IPS-11a (cell line): ENCODE data around the gene TACC3.

Experiments
- H3K4me3 ChIP-seq: one replicate; pipeline ENCODE4 v1.5.1; 2013; ENCODE audit warnings: low read depth, low read length, control low read depth

TACC3 gene

DNA sequence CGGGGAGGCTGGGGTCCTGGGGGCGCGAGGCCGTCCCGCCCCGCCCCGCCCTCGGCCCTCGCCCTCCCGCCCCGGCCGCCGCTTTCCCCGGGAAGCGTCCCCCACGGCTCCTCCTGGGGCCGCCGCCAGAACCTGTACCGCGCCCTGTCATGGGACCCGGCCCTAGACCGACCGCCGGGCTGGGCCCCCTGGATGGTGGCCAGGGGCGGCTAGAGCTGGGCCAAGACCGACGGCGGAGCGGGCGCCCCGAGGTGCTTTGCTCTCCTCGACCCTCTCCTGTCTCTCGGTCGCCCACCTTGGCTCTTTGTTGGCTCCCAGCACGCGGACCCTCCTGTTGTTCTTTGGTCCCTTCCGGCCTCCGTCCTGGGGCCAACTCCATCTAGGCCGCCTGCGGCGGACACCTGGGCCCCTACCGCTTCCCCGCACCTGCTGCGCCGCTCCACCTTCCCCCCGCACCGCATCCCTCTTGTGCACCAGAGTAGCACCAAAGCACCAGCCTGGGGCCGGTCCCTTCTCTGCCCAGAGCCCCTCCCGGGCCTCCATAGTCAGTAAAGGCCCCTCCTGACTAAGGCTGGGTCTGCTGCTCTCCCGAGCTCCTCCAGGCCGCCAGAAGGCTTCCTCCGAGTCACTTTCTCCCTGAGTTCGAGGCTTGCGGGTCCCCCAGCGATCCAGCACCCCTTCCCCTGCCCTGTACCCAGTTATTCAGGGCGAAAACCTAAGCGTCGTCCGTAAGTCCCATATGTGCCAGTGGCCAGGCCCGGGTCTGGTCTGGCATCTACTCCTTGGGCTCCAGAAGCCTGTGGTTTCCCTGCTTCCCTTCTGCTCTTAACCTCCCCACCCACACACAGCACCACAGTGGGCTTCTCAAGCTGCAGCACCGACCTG is 587 bp downstream of the TACC3 start:
- H3K4me3 ChIP-seq = peak overlapping the region; percentile 82

DNA sequence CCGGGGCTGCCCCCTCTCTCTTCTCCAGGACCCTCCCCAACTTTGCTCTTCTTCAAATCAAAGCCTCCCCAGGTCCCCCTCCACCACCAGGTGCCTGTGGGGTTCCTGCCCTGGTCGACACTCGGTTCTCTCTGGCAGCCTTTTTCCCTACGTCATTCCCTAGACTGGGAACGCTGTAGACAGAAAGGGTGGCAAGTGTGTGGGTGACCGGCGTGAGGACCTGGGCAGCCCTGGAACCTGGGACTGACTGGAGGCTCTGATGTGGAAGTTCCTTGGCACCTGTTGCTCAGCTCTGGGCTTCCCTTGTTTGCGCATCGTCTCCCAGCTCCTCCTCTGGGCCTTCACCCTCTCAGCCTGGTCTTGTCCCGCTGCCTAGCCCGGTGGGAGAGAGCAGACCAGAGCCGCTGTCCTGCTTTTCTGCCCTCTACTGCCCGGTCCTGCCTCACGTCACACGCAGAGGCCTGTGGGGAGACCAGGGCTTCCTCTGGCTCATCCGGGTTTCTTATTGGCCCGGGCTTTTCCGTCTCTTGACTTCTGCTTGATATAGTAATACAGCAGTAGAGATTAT is 1.3 kb downstream of the TACC3 start:
- H3K4me3 ChIP-seq = peak overlapping the region; percentile 82

DNA sequence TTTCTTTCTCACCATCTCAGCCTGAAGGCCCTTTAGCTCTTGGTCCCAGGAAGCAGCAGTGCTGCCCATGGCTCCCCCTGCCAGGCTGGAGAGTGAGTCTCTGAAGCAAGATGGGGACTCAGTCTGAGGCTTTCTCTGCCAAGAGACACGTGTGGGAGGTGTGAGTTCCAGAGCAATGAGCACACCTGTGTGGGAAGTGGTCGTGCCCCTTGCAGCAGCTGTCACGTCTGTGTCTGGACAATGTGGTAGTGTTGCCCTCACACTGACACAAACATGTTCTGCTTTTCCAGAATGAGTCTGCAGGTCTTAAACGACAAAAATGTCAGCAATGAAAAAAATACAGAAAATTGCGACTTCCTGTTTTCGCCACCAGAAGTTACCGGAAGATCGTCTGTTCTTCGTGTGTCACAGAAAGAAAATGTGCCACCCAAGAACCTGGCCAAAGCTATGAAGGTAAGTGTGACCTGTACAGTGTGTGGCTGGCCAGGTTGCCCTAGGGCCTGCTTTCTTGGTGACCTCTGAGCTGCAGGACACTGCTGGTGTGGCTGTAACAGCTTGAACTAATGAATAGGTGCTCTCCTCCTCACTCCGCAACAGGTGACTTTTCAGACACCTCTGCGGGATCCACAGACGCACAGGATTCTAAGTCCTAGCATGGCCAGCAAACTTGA is 1.9 kb downstream of the TACC3 start:
- H3K4me3 ChIP-seq = no peak overlapping the region

DNA sequence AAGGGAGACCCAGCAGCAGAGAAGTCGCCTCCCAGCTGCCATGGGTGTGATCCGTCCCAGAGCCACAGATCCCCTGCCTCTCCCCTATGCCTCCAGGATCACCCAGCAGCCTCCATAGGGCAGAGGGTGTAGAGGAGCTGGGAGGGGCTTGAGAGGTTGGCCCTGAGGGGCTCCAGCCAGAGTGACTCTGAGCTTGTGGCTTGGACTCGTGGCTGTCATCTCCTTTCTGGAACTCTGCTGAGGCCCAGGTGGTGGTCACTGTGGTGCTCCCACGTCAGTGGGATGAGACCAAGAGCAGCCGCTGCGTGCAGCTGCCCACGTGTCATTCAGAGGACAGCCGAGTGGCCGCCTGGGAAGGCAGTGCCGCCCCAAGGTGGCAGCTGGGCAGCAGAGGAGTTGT is 4.2 kb downstream of the TACC3 start:
- no peak overlapping the region for H3K4me3 ChIP-seq

DNA sequence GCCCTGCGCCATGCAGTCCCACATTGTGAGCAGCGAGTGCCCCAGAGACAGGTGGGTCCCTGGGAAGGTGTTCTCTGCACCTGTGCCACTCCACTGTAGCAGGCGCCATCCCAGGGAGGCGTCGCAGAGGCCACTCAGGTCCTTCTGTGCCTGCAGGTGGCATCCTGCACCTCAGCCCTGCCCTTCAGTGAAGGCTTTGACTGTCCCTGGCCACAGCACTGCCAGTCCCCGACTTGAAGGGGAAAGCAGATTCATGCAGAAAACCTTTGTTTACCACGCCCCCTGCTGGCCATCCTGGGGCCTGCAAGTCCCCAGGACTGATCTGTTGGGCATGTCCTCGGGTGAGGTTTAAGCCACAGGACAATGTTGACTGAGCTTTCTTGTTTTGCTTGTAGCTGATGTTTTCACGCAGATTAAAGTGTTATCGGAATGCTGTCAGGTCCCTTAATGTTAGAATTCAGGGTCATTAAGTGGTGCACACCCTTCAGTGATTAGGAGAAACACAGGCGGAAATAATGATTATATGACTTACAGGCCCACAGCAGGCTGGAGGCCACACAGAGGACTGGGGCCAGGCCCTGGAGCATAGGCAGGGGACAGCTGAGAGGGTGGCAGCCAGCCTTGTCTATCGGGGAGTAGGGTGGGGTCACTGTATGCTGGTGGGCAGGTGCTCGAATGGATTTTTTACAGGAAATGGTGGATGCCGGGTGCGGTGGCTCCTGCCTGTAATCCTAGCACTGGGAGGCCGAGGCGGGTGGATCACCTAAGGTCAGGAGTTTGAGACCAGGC is 5.0 kb downstream of the TACC3 start:
- H3K4me3 ChIP-seq = no peak overlapping the region

DNA sequence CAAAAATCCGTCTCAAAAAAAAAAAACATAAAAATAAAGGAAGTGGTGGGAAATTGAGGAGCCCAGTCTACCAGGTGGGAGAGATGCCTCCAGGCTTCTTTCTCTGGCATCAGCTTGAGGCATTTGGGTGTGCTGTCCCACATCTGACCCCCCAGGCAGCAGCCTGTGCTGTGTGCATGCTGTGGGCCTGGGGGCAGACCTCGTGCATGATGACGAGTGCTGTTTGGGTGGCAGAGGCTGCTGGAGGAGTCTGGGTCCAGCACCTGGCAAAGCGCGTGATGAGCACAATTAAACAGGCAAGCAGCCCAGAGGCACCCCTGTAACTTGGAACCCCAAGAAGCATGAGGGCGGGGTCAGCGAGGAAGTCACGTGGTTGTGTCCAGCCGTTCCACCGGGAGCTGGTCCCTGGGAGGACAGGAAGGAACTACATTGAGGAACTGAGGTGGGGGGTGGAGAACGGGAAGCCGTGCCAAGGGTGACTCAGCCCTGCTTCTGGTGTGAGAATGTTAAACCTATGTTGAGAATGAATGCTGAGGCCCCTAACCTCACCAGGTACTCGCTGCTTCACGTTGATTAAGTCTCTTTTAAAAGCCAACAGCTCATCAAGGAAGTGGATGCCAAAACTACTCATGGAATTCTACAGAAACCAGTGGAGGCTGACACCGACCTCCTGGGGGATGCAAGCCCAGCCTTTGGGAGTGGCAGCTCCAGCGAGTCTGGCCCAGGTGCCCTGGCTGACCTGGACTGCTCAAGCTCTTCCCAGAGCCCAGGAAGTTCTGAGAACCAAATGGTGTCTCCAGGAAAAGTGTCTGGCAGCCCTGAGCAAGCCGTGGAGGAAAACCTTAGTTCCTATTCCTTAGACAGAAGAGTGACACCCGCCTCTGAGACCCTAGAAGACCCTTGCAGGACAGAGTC is 6.1 kb downstream of the TACC3 start:
- no peak overlapping the region for H3K4me3 ChIP-seq

DNA sequence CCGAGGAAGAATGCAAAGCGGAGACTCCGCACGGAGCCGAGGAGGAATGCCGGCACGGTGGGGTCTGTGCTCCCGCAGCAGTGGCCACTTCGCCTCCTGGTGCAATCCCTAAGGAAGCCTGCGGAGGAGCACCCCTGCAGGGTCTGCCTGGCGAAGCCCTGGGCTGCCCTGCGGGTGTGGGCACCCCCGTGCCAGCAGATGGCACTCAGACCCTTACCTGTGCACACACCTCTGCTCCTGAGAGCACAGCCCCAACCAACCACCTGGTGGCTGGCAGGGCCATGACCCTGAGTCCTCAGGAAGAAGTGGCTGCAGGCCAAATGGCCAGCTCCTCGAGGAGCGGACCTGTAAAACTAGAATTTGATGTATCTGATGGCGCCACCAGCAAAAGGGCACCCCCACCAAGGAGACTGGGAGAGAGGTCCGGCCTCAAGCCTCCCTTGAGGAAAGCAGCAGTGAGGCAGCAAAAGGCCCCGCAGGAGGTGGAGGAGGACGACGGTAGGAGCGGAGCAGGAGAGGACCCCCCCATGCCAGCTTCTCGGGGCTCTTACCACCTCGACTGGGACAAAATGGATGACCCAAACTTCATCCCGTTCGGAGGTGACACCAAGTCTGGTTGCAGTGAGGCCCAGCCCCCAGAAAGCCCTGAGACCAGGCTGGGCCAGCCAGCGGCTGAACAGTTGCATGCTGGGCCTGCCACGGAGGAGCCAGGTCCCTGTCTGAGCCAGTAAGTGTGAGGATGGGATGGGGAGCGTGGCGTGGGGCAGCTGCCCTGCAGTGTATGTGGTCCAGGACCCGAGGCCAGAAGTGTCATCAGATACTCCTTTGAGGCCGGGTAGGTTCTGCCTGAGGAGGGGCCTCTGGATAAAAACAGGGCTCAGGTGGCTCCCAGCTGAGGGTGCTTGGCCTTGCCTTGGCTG is 7.0 kb downstream of the TACC3 start:
- H3K4me3 ChIP-seq = no peak overlapping the region

DNA sequence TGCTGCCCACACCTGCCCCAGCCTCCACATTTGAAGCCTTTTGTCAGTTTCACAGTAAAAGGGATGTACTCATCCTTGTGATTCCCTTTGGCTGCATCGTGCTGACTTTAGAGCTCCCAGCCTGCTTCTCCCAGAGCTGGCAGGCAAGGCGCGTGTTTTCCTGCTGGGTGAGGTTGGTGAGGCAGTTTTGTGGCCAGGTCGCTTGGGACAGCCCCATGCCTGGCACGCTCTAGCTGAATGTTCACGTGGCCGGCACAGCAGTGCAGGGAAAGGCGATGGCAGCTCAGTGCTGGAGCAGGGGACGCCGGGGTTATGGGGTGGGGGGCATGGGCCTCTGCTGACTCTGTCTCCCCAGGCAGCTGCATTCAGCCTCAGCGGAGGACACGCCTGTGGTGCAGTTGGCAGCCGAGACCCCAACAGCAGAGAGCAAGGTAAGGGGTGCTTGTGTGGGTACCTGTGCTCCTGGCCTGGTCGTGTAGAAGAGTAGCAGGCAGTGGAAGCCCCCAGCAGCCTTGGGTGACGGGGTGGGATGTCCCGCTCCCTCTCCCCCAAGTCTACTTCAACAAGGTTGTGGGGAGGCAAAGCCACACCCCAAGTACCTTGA is 9.3 kb downstream of the TACC3 start:
- H3K4me3 ChIP-seq = no peak overlapping the region

DNA sequence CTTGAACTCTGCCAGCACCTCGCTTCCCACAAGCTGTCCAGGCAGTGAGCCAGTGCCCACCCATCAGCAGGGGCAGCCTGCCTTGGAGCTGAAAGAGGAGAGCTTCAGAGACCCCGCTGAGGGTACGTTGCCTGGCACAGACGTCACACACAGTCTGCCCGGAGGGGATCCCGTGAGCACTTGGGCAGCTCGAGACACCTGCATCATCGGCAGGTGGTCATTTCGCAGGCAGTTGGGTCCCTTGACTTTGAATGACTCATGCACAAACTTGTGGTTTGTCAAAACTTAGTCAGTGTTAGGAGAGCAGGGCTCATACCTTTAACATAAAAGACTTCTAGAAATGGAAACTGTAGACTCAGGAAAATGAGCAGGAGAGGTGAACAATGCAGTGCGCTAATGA is 9.9 kb downstream of the TACC3 start:
- H3K4me3 ChIP-seq = no peak overlapping the region

DNA sequence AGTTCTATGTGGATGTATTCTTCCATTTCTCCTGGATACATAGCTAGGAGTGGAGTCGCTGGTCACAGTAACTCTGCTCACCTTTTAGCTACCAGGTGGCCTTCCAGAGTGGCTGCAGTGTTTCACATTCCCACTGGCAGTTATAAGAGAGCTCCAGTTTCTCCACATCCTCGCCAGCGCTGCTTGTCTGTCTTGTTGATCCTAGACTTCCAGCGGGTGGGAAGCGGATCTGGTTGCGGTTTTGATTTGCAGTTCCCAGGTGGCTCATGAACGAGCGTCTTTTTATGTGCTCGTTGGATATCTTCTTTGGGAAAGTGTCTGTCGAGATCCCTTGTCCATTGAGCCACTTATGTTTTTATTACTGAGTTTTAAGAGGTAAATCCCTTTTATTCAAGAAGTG is 11.6 kb downstream of the TACC3 start:
- H3K4me3 ChIP-seq = no peak overlapping the region

DNA sequence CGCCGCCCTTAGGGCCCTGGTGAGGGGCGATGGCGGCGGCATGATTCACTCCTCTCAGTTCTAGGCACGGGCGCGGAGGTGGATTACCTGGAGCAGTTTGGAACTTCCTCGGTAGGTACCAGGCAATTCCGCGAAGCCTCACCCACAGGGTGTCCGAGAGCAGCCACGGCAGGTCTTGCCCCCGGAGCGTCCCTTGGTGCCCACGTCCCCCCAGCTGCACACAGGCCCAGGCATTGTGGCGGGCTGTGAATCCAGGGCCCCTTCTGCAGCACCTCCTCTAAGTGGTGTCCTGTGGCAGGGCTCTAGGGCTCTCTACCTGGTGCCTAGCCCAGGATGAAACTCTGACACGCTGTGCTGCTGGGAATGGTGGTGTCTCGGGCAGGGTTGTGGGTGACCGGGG is 13.9 kb downstream of the TACC3 start:
- H3K4me3 ChIP-seq = no peak overlapping the region

DNA sequence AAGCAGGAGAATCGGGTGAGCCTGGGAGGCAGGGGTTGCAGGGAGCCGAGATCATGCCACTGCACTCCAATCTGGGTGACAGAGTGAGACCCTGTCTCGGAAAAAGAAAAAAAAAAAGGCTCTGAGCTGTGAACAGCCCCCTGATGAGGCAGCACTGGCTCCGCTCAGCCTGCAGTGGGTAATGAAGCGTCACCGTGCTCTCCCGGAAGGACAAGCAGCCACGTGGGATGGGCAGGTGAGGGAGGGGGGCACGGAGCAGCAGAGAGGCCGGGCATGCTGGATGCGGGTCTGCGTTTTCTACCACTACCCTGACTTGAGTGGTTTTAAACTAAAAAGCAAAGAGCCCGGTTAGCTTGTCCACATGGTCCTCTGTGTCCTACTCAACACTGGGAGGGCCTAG is 15.5 kb downstream of the TACC3 start:
- H3K4me3 ChIP-seq = no peak overlapping the region

DNA sequence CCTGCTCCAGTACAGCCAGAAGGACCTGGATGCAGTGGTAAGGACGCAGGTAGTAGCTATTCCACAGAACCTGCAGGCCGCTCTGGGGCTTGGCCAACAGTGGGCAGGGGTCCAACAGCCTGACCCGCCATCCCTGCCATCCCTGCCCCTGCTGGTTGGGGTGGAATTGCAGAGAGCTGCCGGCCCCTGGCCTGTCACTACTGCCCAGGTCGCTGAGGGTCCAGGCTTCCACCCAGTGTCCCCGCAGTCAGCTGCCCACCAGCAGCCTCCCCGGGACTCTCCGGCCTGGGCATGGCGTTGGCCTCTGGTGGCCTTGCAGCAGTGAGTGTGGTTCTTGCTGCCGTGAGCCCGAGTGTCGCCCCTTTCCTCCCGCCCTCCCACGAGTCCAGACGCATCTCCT is 16.3 kb downstream of the TACC3 start:
- H3K4me3 ChIP-seq = no peak overlapping the region

DNA sequence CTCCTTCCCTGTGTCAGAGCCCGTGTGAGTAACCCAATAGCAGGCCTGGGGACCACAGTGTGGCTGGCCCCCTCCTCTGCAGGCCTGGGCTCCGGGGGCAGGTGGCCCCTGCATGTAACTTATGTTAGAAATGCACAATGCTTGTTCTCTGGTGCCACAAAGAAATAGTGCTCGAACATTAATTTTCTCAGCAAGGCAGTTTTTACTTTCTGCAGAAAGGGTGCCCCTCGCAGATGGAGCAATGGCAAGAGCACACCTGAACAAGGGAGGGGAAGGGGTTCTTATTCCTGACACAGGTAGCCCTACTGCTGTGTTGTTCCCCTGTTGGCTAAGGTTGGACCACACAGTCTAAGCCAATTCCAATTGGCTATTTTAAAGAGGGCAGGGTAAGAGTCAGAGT is 17.1 kb downstream of the TACC3 start:
- no peak overlapping the region for H3K4me3 ChIP-seq

DNA sequence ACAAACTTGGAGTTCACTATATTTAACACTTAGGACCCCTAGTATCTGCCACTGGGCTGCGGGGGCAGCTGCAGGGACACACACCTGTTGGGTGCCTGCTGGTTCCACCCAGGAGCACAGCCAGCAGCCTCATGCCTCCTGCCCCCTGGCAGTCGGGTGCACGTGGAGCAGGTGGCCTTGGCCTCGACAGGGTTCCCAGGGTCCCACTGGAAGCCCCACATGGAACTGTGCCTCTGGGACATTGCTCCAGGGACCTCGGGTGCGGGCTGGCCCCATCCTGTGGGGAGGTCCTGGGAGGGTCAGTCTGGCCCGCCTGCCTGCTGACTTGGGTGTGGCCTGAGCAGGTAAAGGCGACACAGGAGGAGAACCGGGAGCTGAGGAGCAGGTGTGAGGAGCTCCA is 18.0 kb downstream of the TACC3 start:
- no peak overlapping the region for H3K4me3 ChIP-seq

DNA sequence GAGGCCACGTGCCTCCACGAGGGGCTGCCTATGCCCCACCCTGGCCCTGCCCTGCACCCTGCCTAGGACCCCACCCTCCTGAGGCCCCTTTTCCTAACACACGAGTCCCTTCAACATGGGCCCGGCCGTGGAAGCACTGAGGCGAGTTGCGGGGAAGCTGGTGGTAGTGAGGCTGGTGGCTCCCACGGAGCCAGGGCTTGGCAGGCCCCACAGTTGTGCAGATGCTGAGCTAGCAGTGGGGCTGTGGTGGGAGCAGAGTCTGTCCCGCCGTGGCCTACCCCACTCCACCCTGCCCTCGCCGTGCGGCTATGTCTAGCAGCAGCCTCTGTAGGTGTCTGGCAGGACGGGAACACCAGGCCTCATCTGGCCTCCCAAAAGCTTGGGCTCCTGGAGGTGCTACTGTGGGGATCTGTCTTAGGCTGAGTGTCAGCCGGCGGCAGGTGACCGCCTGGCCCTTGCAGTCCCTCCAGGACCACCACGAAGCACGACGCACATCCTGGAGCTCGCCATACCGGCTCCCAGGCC is 18.8 kb downstream of the TACC3 start:
- no peak overlapping the region for H3K4me3 ChIP-seq

DNA sequence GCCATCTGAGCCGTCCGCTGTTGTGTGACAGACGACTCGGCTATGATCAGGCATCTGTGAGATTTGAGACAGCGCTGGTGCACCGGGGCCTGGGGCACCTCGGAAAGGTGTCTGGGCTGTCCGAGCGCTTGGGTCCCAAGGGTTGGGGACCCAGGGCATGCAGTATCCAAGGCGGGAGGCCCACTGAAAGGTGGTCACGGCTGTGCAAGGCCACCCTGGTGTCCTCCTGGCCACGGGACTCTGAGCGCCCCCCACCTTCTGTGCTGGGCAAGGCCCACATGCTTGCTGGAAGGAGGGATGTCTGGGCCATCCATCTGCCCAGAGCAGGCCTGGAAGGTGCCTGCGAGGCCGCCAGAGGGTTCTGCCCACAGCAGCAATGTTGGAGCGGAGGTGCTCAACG is 19.9 kb downstream of the TACC3 start:
- H3K4me3 ChIP-seq = no peak overlapping the region

DNA sequence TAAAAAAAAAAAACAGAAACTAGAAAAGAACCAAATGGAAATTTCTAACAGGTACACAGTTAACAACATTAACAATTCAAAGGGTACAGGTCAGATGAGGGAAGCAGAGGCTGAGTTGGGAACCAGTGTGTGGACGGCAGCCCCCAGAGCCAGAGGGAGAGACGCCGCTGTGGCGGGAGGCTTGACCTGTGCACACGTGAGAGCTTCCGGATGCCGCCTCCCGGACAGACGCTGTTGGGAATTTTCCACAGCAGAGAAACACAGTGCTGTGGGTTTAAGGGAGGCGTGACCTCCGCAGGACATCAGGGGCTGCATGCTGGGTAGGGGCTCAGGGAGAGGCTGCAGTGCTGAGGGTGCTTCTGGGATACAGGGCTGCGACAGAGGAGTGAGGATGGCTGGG is 22.2 kb downstream of the TACC3 start:
- H3K4me3 ChIP-seq = no peak overlapping the region

DNA sequence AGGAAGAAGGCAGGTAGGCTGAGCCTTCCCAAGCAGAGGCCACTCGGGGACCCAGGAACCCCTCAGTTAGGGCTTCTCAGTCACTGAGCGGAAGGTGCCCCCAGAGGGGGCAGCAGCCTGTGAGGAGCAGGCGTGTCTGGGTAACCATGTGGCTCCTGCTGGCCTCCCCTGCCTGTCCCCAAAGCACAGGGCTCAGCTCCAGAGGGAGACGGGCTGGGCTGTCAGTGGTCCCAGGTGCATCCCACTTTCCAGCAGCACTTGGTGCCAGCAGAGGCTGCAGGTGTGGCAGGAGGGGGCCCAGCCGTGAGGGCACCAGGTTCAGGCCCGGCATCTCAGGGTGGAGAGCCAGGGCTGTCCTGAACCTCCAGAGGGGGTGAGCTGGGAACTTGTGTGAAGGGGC is 22.7 kb downstream of the TACC3 start:
- H3K4me3 ChIP-seq = no peak overlapping the region
